Fibroblast of skin of back (primary cell): Measurements from ENCODE around the gene ARHGAP26.

Experiments
- DNase-seq: peaks from one replicate; pipeline ENCODE4 v3.0.0-alpha.2; 2013

ARHGAP26 gene

GRCh38 chr5:142753116-142753631 is 17.0 kb upstream of the ARHGAP26 start:
- no peak for DNase-seq

- DNase-seq: no peak
These were observed 16.1 kb upstream of the ARHGAP26 start for GRCh38 chr5:142754031-142754430.

DNA sequence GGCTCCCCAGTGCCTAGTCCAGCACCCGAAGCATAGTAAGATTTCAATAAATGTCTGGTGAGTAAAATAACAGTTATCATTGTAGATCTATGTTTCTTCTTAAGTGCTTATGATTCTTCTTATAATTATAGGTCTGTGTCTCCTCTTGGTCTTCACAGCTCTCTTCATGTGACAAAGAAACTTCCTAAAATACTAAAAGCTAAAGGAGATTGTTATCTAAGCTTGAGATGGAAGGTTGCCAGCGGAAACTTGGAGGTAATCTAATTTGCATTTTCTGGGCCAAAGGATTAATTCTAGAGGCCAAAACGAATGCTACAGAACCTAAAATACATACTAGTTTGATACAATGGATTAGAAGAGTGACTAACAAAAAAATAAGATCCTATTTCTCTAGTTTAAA is 13.6 kb upstream of the ARHGAP26 start:
- DNase-seq: no peak

- DNase-seq: no peak
These were observed 12.6 kb upstream of the ARHGAP26 start for GRCh38 chr5:142757564-142757963.

DNA sequence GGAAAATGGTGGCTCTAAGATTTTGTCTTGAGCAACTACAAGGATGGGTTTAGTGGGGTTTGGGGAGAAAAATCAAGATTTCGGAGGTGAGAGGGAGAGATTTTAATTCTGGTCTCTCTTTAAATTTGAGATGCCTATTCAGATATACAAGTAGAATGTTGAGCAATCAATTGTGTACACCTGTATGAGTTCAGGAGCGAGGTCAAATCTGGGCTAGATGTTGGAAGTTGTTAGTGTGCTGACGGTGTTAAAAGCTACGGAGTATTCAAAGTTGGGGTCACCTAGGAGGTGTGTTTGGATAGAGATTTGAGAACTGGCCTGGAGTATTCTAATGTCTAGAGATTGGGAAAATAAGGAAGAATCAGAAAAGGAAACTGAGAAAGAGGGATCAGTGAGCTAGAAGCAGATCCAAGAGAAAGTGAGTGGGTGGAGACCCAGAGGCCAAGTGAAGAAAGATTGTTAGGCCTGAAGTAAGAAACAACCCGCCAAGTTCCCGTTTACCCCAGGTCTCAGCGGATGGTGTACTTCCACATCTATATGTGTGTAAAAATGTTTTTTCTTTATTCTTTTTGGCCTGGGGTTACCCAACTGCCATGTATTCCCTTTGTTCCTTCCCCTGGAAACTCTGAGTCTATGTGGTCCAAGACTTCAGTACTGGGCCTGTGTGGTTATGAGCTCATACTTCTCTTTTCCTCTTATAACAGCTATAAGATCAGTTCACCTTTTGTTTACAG is 11.9 kb upstream of the ARHGAP26 start:
- DNase-seq: no peak

DNA sequence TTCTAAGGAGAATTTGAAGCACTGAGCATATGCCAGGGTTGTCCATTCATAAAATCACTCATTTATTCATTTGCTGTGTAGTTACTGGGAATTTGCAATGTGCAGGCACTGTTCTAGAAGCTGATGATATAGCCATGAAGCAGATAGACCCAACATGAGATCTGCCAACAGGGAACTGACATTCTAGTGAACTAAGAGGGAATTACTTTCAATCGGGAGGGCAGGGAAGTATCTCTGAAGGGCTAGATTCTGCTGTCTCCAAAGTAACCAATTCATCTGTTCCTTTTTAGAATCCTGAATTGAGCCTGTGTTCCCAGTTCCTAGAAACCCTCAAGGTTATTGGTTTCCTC is 11.4 kb upstream of the ARHGAP26 start:
- no peak for DNase-seq

- no peak for DNase-seq
These were observed 6.5 kb upstream of the ARHGAP26 start for GRCh38 chr5:142763701-142764100.

GRCh38 chr5:142767178-142767577 is 3.0 kb upstream of the ARHGAP26 start:
- DNase-seq: no peak

GRCh38 chr5:142767911-142768310 is 2.3 kb upstream of the ARHGAP26 start:
- DNase-seq: no peak

- DNase-seq: no peak
These were observed 855 bp upstream of the ARHGAP26 start for GRCh38 chr5:142769251-142769792.

DNA sequence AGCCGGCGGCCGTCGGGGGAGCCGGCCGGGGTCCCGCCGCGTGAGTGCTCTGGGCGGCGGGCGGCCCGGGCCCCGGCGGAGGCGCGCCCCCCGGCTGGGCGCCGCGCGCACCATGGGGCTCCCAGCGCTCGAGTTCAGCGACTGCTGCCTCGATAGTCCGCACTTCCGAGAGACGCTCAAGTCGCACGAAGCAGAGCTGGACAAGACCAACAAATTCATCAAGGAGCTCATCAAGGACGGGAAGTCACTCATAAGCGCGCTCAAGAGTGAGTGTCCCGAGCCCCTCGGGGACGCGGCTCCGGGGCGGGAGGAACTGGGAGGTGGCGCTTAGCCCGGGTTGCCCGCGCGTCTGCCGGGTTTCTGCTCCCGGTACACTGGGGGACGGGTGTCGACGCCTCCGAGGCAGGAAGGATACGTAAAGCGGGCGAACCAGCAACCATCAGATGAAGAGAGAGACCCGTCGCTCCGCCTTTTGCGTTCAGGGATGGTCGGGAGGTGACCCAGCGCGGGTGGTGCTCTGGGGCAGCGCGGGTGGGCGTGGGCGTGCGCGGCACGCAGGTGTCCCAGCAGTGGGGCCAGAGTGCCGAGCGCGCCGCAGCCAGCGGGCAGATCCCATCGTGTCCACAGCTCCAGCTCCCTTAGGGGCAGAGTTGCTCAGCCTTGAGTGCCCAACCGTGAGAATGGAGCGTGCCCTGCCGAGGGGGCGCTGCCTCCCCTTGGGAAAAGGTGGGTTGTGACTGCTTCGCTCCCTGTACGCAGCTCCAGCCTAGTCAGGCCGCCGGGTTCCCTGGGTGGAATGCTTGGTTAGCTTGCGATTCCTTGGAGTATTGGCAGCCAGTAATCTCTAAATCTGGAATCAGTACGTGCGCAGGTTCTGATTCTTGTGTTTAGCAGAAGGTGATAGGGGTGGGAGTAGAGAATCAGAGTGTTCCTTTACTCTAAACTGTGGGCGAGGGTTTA is 753 bp downstream of the ARHGAP26 start:
- DNase-seq: peak; percentile 60

DNA sequence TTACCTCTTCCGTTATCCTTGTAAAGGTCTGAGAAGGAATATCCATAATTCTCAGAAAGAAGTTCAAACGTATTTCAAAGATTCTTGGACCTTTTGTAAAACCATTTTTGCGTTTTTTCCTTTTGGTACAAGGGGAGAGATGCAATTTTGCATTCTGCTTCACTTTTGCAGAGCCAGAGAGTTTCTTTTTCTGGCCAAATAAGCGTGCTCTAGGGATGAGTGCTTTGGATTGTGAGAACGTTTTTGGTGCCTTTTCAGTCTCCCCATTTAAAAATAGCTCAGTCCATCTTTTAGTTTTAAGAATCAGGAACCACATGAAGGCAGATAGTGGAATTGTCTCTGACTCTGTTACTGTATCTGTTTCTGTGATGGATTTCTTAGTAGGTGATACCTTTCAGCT is 1.5 kb downstream of the ARHGAP26 start:
- no peak for DNase-seq

GRCh38 chr5:142772446-142773293 is 2.5 kb downstream of the ARHGAP26 start:
- DNase-seq: no peak

GRCh38 chr5:142777099-142777498 is 6.9 kb downstream of the ARHGAP26 start:
- DNase-seq: no peak

DNA sequence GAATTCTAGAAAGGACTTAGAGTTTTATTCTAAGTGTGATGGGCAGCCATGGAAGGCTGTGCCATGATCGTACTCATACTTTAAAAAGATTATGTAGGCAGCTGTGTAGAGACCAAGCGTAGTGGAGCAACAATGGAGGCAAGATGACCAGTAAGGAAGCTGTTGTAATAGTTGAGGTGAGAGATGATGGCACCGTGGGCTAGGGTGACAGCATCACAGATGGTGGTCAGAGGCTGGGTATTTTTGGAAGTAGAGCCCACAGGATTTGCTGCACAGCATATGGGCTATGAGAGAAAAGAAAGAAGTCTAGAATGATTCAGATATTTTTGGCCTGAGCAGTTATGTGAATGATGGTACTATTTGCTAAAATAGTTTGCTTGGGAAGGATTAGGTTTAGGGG is 7.7 kb downstream of the ARHGAP26 start:
- peak; percentile 30 for DNase-seq

GRCh38 chr5:142779163-142779840 is 9.1 kb downstream of the ARHGAP26 start:
- peak; percentile 64 for DNase-seq

- no peak for DNase-seq
These were observed 10.7 kb downstream of the ARHGAP26 start for GRCh38 chr5:142780871-142781270.

DNA sequence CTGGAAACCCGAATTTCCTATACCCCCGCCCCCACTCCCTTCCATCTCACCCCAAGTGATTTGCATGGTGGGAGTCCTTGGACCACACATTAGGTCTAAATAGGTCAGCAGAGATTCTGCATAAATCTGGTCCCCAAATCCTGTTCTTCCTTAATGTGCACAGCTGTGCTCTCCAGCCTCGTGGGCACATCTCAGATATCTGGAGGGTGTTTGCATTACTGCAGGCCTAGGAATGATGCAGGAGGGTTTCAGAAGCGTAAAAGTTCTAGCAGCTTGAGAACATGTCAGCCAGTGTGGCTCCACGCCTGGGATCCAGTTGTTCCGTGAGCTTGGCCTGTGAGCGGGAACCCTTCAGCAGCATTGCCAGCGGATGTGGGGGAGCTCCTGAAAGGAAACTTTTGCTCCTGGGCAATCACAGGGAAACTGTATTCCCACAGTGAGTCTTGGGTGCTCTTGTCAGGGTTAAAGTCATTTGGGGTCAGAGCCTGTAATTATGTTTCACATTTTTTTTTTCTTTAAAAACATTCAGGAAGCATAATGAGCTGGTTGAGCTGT is 12.9 kb downstream of the ARHGAP26 start:
- no peak for DNase-seq

DNA sequence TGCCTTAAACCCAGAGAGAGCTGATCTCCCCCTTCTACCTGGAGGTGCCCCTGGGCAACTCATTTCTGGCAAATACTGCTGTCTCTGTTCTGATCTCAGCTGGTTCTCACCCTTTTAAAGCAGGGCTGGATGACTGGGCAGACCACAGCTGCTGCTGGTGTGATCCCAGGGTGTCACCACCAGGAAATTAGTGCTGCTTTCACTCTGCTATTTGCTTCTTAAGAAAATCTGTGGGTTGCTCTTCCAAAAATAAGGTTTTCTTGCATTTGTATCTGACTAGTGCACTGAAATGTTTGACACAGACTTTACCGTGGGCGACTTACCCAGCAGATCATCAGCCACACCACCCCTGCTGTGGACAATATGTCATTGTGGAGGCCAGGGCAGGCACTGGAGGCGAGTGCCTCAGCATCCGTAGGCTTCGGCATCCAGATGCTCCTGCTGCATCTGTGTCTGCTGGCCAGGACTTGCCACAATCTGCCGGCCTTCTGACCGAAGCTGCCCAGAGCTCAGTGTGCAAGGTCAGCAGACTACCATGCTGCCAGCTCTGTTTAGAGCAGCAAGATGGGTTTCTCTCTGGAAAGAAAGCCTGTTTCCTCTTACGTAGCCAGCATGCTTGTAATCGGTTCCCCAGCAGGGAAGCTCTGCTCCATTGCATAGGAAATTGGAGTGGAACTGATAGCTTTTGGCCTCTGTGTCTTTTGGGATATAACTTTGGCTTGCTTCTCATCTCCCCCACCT is 13.6 kb downstream of the ARHGAP26 start:
- no peak for DNase-seq

DNA sequence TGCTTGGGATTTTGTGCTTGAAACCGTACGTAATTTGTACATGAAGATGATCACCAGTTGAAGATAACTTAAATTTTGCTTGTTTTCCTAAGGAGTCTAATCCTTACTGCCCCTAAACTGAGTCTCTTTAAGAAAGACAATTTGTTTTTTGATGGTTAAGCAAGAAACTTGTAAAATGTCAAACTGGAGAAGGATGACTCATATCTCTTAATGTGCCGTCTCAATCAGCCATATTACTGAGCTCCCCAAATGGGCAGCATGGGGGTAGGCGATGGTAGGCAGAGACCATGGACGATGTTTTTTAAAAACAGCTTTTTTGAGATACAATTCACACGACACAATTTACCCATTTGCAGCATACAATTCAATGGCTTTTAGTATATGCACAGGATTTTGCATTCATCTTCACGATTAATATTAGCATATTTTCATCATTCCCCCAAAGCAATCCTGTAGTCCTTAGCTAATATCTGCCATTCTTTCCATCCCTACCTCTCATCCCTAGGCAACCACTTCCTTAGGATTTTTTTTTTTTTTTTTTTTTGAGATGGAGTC is 14.3 kb downstream of the ARHGAP26 start:
- no peak for DNase-seq
